Stimulated activated CD8-positive, alpha-beta memory T cell treated with anti-CD3 and anti-CD28 coated beads, Interleukin-7, amount 100 ng/mL, for 24 hours (primary cell): ENCODE measurements around the gene EFL1.

Experiments
- DNase-seq: peaks from one replicate; pipeline ENCODE4 v3.0.0-alpha.2; 2020; ENCODE audit warnings: low read depth

EFL1 gene

DNA sequence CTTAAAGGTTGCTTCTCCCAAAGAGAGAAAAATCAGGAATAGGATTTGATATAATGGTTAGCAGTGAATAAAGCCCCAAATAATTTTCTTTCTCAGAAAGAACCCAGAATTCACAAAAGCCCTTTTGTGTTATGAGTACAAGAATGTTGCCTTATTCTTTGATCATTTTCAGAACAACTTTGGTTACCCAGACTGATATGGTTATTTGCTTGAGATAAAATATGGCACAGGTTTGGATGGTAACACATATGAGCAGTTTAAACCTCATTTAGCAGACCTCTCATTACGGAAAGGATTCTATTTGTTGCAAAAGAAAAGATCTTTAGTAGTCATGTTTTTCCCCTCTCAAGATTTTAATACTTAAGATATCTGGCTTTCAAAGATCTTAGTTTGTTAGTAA is 111.9 kb downstream of the EFL1 start:
- no peak for DNase-seq

DNA sequence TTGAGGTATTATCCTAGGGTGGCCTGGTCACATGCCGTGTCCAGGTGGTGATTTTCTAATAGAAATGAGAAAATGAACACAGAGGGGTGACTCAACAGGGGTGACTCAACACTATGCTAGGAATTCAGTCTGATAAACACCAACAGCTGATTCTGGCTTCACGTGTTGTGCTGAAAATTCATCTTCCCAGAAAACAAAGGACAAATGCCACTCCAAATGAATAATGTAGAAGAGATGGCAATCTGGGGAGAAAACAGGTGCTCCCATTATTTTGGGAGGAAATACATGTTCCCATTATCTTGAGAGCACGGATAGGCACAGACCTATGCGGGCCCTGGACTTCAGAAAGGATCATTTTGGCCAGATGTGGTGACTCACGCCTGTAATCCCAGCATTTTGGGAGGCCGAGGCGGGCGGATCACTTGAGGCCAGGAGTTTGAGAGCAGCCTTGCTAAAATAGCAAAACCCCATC is 115.5 kb downstream of the EFL1 start:
- DNase-seq: no peak

DNA sequence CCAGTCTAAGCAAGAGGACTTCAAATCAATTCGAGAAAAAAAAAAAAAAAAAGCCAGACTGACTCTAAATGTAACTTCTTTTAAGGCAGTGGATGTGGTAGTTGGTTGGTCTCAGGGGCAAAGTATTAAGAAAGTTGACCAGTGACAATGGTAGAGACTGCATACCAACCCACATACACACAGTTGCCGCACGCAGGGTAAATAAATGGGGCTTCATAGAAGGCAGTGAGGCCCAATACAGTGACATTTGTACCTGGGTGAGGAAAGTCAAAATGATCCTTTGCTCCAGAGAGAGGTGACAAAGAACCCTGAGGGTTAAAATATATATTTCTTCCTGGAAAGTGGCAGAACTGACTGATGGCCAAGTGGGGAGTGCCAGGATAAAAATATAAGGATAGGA is 116.0 kb downstream of the EFL1 start:
- no peak for DNase-seq

DNA sequence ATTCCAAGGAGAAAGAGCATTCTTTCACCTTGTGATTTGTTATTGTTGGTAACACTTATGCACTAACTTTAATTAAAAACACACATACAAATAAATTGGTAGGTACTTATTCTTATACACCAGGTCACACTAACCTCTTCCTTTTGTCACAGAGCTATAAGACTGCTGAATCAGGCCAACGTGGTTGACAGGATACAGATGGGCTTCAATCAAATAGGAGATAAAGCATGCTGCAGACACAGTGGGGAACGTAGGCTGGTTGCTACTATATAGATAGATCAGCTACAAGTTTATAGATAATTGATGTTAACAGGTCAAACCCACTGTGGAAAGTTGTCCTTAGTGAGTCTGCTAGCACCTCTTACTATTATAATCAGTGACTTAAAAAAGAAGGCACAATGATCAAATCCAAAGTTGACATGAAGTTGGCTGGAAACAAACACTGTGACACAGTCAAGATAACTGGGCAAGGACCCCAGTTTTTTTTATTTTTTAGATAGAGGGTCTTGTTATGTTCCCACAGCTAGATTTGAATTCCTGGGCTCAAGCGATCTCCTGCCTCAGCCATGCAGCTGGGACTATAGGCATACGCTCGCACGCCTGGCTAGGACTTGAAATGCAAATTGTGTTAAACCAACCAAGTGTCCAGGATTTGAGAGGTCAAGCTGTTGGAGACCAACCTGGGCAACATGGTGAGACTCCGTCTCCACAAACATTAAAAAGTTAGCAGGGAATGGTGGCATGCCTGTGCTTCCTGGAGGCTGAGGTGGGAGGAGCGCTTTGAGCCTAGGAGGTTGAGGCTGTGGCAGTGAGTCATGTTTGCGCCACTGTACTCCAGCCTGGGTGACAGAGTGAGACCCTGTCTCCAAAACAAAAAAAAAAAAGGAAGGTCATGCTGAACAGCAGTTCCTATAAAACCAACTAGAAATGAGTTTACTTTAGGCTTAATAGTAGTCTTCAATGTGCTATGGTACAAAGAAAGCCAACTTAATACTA is 118.8 kb downstream of the EFL1 start:
- no peak for DNase-seq

DNA sequence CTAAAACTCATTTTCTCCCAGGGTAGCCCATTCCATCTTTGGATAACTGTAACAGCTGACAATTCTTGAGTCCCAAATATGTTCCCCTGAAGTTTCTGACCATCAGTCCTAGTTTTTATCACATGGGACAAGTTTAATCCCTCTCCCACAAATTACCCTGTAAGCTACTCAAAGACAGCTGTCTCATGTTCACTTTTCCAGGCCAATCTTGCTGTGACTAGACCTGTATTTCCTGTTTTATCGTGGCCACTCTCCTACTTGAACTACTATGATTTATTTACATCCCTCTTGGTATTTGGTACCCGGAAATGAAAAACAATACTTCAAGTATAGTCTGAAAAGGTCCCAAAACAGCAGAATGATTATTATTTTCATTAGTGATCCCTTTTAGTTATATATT is 121.6 kb downstream of the EFL1 start:
- no peak for DNase-seq

GRCh38 chr15:82139823-82140268 is 122.7 kb downstream of the EFL1 start:
- no peak for DNase-seq

- no peak for DNase-seq
These were observed 124.2 kb downstream of the EFL1 start for GRCh38 chr15:82138306-82138705.

- no peak for DNase-seq
These were observed 125.3 kb downstream of the EFL1 start for GRCh38 chr15:82137261-82137660.

DNA sequence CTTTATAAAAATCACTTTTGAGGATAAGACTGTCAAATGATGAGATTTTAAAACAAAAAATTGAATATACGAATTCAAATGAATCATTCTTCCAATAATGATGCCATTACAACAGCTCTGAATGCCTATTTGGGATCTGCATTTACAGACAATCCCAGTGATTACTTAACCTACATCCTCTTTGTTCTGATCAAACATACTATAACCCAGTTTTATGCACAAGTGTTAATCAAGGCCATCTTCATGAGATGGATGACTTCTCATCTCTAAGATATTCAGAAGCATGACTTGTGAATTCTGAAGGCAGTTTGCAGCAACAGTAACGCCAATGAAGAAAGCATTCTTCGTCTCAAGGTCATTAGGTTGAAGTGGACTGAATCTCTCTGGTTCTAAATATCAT is 126.4 kb downstream of the EFL1 start:
- no peak for DNase-seq

DNA sequence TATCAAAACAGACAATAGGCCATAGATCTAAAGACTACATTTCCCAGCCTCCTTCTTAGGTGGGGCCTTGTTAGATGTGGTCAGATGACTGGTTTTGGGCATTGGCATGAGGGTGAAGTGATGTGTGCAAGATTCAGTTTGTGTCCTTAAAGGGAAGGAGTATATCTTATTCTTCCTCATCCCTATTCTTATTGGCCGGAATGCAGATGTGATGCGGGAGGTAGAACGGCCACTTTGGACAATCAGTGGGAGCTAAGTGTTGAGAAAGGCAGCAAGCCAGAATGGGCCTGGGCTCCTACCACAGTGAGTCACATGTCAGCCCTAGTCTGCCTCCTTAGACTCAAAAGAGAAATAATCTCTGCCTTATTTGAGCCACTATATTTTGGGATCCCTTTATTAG is 126.9 kb downstream of the EFL1 start:
- DNase-seq: no peak

- DNase-seq: no peak
These were observed 128.1 kb downstream of the EFL1 start for GRCh38 chr15:82134461-82134860.

DNA sequence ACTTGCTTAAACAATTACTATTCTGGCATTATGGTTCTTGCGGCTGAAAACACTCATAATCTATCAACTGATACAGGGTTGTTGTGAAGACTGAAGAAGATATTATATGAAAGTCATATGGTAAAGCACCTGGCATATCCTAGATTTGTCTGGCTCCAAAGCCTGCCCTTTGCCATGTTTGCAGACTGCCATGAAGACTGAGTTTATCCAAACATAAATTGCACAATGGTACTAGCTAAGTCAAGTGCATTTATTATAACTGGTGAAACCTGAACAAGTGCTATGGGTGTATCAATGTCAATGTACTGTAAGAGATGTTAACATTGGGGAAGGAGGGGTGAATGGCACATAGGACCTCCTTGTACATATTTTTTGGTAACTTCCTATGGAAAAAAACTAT is 129.3 kb downstream of the EFL1 start:
- no peak for DNase-seq

GRCh38 chr15:82132742-82133141 is 129.8 kb downstream of the EFL1 start:
- no peak for DNase-seq

DNA sequence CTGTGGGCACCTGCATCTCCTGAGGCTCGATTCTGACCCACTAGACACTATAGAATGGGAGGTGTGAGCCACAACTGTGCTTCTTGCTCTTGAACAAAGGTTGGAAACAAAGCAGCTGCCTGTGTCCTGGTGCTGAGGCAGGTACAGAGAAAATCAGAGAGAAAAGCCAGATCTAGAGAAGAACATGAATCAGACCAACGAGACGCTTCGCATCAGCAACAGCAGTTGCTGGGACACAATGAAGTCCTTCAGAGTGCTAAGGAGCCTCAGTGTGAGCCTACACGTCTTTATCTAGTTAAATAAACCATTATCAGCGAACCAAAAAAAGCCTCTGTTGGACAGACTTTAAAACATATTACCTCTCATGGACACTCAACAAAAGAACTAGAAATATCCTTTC is 130.4 kb downstream of the EFL1 start:
- no peak for DNase-seq

GRCh38 chr15:82130248-82130647 is 132.3 kb downstream of the EFL1 start:
- no peak for DNase-seq

GRCh38 chr15:82129761-82130160 is 132.8 kb downstream of the EFL1 start:
- DNase-seq: no peak

- no peak for DNase-seq
These were observed 133.3 kb downstream of the EFL1 start for GRCh38 chr15:82129149-82129692.

DNA sequence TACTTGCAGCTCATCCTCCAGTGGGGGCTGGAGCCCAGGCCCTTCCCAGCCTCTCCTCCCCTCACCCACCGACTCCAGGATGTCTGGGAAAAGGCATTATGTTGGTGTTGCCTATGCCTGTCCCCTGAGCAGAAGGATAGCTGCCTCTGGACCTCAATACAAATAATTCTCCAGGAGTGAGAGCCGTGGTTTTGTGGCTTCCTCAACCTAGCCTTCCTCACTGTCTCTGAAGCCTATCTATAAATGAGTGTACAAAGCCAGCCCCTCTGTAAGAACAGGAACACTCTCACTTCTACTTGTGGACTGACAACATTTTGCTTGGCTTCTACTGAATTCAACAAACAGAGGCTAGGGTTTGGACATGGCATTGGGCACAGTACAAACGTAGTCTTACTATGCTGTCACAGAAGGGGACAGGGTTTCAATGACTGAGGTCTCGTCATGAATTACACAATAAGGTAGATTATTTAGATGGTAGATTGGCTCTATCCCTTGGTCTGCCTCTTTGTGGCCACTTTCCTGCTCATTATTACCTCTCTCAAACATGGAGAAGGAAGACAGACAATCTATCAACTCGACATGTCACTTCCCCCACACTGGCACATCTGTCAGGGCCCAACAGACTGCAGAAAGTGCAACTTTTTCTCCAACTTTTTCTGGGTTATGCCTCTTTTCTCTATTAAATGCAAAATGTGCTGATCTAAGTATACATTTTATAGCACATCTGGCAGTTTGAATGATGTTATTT is 134.0 kb downstream of the EFL1 start:
- DNase-seq: no peak

DNA sequence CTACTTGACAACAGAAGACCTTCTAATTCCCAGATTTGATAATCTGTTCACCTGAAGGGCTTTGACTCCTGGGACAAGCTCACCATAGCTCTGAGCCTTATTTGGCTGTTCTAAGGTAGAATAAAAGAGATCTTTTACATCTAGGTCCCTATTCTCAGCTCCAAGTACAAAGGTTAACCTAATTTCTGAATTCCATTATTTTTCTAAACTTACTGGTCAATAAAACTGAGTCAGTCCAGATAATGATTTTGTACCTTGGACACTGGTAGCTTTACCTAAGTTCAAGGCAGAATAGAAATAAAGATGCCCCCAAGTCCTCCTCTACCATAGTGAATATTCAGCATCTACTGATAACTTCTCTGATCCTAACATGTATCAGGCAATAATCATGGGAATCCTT is 135.0 kb downstream of the EFL1 start:
- no peak for DNase-seq

- no peak for DNase-seq
These were observed 136.2 kb downstream of the EFL1 start for GRCh38 chr15:82126346-82126745.

DNA sequence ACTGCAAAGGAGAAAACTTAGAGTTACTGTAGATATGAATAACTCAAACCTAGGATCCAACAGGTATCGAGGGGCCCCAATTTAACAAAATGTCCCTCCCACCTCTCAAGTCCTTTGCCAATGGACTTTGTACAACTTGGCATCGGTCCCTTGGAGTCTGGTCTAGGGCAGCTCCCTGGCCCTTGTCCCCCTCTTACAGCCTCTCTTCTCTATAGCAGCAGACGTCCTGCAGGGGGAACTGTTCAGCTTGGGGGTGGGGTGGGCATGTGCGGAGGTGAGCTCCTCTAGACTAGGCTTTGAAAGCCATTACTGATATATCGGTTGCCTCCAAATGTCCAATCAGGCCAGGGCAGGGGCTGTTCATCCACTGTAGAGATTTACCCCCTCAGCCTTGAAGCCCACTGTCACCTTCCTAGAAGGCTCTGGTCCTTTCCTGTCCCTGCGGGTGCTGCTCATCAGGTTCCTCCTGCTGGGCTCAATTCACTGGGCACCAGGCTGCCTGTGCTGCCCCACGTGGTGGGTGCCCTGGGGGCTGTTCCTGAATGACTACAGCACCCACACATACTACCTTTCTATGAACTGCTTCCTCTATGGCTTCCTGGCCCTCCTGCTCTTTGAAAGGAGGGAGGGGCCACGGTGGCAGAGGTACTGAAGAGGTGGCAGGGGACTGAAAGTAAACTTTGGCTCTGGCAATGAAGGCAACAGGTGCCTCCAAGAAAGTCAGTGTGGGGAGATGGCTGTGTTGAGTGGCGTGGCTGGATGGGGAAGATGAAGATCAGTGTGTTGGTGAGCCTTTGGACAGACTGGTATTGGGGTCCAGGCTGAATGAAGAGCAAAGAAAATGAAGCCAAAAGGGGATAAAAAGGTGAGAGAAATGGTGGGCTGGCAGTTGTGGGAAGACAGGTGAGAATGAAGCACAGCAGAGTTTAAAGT is 137.9 kb downstream of the EFL1 start:
- DNase-seq: no peak
